HT-29 (cell line): ENCODE data around the gene PNMA6F. TPM values are rescaled to one million over a fixed set of nuclear protein-coding genes. Genes with fewer than 3 reads are reported as not detected.
"Not testable (repeated sequence)": the region's sequence is repeated elsewhere in the genome, so short reads cannot be mapped to it uniquely, and the experiment has no call there.

ENCODE experiments used
- DNase-seq: peaks from one replicate; pipeline ENCODE4 v3.0.0-alpha.2; 2015; ENCODE audit warnings: low spot score
- total RNA-seq: library from RNA; depleted of rRNA; stranded (reverse); fragments of >200 nt; shearing (Covaris generic); gene quantifications from 2 replicates; pipeline ENCODE4 v1.2.3, GENCODE V29; 2014

The PNMA6F gene
- total RNA-seq, 1 experiment from 2014 or later: not detected

- DNase-seq: no peak
Observed at GRCh38 chrX:153334654-153335295, 13.2 kb upstream of the PNMA6F start.

GRCh38 chrX:153333821-153334653 lies 12.5 kb upstream of the PNMA6F start, which contains the start of gene ZNF275:
Gene ZNF275 (plus strand): TSS chrX:153334153. CDS start chrX:153336680, 2,527 bp downstream.
- peak; percentile 86 for DNase-seq

- DNase-seq: no peak
Observed at GRCh38 chrX:153333266-153333665, 11.7 kb upstream of the PNMA6F start.

DNA sequence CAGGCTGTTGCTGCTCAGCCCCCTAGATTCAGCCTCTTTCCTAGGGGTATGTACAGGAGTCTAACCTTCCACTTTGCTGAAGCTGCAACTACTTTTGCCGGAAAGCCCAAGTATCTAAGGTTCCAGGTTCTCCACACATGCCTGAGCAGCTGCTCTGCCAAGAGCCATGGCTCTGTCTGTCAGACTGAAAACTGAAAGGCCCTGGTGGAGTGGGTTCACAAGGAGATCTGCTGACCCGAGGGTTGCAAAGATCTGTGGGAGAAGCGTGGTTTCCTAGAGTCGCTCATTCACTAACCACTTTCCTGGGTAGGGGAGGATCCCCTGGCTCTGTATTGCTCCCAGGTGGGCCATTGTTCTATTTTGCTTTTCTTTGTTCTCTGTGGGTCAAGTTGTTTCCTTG lies 6.0 kb upstream of the PNMA6F start:
- no peak for DNase-seq

DNA sequence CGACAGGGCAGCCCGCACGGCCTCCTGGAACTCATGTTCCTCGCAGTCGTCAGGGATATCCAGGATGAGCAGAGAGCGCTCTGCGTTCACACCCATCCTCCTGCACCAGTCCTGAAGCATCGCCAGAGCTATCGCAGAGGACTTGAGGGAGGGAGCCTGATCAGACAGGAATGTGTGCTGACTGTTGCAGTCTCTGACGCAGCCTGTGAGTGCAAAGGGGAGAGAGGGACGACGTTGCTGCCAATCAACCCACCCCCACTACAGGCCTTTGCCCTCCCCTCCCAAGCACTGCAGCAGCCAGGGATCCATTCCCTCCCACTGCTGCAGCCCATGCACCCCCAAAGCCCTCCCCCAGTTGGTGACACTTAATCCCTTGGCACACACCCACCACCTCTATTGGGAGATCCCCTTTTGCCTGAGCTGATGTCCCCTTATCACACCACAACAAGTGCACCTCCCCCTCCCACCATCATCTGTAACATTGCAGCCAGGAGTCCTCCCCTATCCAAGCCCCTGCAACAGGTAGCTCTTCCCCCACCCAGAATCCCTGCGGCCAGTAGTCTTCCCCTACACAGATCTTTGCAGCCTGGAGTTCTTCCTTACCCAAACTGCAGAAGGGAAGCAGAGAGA lies 897 bp downstream of the PNMA6F start:
- no peak for DNase-seq

DNA sequence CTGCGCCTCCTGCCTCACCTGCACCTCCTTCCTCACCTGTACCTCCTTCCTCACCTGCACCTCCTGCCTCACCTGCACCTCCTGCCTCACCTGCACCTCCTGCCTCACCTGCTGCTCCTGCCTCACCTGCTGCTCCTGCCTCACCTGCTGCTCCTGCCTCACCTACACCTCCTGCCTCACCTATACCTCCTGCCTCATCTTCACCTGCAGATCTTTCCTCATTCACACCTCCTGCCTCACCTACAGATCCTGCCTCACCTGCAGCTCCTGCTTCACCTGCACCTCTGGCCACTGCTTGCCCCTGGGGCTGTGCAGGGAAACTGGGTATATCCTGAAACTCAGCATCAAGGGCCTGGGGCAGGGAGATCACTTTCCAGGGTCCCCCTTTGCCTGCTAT lies 1.5 kb downstream of the PNMA6F start:
- not testable (repeated sequence) for DNase-seq

DNA sequence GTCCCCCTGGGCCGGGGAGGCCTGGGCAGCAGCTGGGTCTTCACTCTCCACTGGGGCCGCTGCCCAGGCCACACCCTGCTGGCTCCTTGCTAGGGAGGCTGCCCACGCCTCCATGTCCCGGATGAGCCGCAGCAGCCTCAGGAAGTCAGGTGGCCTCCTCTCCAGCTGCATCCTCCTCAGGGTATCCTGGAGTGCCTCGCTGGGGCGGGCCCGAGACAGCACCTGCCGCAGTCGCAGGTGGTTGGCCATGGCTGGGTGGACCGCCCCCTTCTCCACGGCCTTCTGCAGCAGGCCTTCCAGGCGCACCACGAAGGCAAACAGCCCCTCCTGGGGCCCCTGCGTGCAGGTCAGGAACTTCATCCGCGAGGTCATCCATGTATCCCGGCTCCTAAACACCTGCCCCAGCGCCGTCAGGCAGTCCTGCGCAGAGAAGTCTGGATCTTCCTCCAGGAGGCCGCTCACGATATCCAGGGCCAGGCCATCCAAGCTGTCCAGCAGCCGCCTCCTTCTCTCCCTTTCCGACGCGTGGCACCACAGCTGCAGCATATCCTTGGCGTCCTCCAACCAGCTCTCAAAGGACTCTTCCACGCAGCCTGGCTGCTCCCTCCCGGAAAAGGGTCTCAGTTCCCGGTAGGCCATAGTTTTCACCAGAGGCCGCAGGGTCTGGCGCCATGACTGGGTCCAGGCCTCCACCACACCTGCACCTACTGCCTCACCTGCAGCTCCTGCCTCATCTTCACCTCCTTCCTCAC lies 2.1 kb downstream of the PNMA6F start:
- DNase-seq: no peak

DNA sequence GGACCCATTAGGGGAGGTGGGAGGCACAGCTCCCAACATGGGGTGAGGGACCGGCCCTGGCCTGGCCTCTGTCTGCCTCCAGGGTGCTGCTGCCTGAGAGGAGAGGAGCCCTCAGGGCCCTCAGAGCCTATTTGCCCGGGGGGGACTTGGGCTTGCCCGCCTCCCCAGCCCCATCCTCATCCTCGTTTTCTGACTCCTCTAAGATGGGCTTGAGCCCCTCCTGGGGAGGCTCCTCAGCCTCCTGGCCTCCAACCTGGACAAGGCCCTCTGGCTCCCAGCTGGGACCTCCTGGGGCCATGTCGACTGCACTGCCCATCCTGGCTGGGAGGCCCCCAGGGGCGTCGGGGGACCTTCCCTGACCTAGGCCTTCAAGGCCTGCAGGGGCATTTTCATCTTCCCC lies 2.8 kb downstream of the PNMA6F start:
- no peak for DNase-seq

- no peak for DNase-seq
Observed at GRCh38 chrX:153317996-153318722, 3.4 kb downstream of the PNMA6F start.

DNA sequence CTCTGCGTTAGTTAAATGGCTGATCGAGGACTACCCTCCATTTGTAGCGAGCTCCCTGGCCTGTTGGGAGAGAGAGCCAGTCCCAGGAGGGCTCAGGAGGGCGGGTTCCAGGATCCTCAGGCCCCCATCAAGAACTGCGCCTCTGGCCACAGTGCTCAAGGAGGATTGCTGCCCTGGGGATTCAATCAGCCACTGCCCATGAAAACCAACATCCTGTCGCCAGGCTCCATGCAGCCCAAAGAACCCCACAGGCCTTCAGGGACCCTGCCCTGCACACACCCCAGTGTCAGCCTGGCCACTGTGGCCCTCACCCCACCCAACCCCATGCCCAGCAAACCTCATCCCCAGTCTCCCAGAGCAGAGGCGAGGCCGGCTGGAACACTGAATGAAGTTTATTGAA lies 4.3 kb downstream of the PNMA6F start:
- DNase-seq: no peak

- DNase-seq: no peak
Observed at GRCh38 chrX:153312842-153313241, 8.7 kb downstream of the PNMA6F start.

DNA sequence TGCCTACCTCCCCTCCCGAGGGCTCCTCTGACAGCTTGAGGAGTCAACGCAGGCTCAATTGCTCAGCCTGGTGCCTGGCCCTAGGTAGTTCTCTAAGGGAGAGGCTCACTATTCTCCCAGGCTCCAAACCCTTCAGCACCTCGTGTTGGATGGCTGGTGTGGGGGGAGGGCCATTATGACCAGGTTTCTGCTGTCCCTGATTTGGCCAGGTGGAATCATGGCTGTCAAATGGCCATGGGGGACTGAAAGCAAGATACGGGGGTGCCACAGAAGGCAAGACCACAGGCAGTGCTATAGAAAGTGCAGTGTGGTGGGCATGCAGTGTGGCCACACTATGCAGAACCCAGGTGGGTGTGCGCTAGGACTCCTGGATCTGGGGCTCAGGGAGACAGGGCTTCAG lies 9.5 kb downstream of the PNMA6F start:
- DNase-seq: no peak

DNA sequence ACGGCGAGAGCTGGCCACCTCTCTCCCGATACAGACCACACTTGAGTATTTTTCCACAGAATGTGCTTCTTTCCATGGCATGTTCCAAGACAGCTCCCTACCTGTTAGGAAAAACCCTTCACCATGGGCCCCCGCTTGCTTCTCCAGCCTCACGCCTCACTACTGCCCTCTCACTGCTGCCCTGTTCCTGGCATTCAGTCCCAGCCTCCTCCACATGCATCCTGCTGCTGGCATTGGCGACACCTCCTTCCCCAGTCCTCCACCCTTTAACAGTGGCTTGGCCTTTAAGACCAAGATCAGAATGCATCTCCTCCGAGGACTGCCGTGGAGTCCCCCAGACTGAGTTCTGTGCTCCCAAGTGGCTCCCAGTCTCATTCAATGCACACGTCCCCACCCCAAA lies 10.7 kb downstream of the PNMA6F start:
- DNase-seq: no peak

DNA sequence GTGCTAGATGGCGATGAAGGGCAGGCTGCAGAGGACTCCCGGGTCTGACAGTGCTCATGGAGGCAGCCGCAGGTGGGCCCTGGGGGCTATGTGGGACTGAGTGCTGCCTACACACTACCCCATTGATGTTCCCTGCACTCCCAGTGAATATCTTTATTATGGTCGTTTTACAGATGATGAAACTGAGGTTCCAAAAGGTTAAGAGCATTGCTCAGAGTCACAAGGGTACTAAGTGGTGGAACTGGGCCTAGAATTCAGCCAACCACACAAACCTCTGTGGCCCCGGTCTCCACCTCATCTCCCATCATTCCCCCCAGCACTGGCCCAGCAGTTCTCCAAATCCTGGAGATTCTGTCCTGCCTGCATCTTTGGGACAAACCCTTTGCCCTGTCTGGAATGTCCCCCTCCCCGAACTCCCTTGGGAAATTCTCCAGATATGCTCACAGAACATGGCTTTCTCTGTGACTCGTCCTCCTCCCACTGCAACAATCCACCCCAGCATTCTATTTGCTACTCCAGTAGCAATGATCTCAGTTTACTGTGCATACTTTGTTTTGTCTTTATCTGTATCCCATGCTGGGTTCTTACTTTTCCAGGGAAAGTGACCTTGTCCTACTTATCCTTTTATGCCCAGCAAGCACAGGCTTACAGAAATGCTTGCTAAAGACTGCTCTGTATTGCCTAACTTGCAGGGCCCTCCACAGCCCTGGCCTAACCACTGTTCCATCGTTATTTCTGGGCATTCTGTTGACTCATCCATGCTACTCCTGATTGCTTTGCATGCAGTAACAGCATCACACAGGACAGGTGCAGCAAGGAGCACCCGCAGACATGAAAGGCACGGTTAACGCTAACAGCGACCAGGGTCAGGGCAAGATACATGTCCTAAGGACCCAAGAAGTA lies 14.0 kb downstream of the PNMA6F start:
- DNase-seq: no peak

DNA sequence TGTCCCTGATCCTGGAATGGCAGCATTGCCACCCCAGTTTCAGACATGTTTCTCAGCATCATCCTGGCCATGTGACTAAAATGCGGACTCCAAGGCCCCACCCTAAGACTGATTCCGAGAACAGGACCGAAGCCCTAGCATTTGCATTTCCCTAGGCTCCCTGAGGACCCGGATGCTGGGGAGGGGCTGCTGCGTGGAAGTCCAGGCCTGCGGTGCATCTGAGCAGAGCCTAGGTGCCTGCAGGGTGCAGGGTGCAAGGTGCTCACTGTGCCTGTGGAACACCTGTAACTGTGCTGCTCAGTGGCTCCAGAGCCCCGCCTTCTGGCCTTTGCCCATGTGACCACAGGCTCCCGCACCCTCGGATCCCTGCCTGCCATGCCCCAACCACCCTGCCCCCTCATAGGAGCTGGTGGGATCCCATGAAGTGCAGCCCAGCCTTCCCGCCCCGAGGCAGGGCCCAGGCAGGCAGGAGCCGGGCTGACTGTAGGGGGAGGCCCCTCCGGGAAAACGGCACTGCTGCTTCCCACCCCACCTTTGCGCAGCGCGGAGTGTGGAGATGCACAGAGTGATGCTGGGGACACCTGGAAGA lies 14.9 kb downstream of the PNMA6F start:
- no peak for DNase-seq

GRCh38 chrX:153305972-153306371 lies 15.6 kb downstream of the PNMA6F start:
- no peak for DNase-seq

GRCh38 chrX:153304988-153305736 lies 16.4 kb downstream of the PNMA6F start:
- no peak for DNase-seq

GRCh38 chrX:153303276-153304262 lies 18.0 kb downstream of the PNMA6F start:
- DNase-seq: no peak
